GM12878 (cell line): ENCODE data around the gene SPTBN2. TPM values are rescaled to one million over a fixed set of nuclear protein-coding genes. Genes with fewer than 3 reads are reported as not detected.

Experiments used
- ATAC-seq: fragments of 200-7000 bp; cut with Tn5 transposase; 3 replicates; pipeline ENCODE4 v1.9.1; 2020; ENCODE audit warnings: mild to moderate bottlenecking, moderate library complexity
- BruUV-seq: library from RNA; stranded (reverse); fragments of 400-500 nt; replicated peaks from 2 replicates; lab custom pipeline; 2021; lab: Mats Ljungman, UMichigan
- CTCF ChIA-PET: fragments of 300-600 bp; sonication (Branson Sonifier 250); formaldehyde crosslinking; extraction: SDS; loops from one replicate; lab custom pipeline; 2021; ENCODE audit warnings: inconsistent platforms; lab: Yijun Ruan, JAX
- POLR2A ChIA-PET: fragments of 350-600 bp; formaldehyde crosslinking; extraction: SDS; loops from one replicate; lab custom pipeline; 2021; ENCODE audit warnings: inconsistent platforms; lab: Charles Lee
- RAD21 ChIA-PET: fragments of 300-600 bp; sonication (Branson Sonifier 250); formaldehyde crosslinking; loops from one replicate; lab custom pipeline; 2023; ENCODE audit warnings: antibody characterized with exemption; ENCODE audit not compliant: unreplicated experiment; lab: Charles Lee
- SMC1A ChIA-PET: fragments of 300-600 bp; sonication (Branson Sonifier 250); formaldehyde crosslinking; loops from one replicate; lab custom pipeline; 2023; ENCODE audit not compliant: unreplicated experiment, uncharacterized antibody; lab: Charles Lee
- DNase-seq: peaks from one replicate; pipeline ENCODE4 v3.0.0-alpha.2; 2011; ENCODE audit warnings: low read depth, low spot score
- FAIRE-seq: peaks from 3 replicates; lab custom pipeline; 2011; peaks lifted over from hg19 to GRCh38; lab: Jason Lieb, UNC
- H2AFZ ChIP-seq: 2 replicates; pipeline ENCODE4 v1.6.0; 2011; ENCODE audit warnings: low read depth, low read length, control low read depth; ENCODE audit not compliant: control insufficient read depth
- H3K27ac ChIP-seq: 2 replicates; pipeline ENCODE4 v1.5.1; 2011; ENCODE audit warnings: control low read depth; ENCODE audit not compliant: control insufficient read depth, insufficient read depth
- H3K27me3 ChIP-seq, 2 experiments: replicated peaks in 1 of 2; 2 replicates each; pipeline versions ENCODE4 v1.6.0 to v1.6.1; 2011; ENCODE audit warnings: low read length in 1 of 2; ENCODE audit not compliant: control insufficient read depth in 2 of 2, insufficient read depth in 2 of 2
- H3K36me3 ChIP-seq, 2 experiments: 2 replicates each; pipeline ENCODE4 v1.5.1; 2011; ENCODE audit warnings: low read length in 1 of 2; ENCODE audit not compliant: control insufficient read depth in 2 of 2, insufficient read depth in 2 of 2
- H3K4me1 ChIP-seq: 2 replicates; pipeline ENCODE4 v1.6.1; 2011; ENCODE audit warnings: mild to moderate bottlenecking, low read length, moderate library complexity, mixed read lengths; ENCODE audit not compliant: control insufficient read depth, insufficient read depth
- H3K4me2 ChIP-seq: 2 replicates; pipeline ENCODE4 v1.6.0; 2011; ENCODE audit warnings: control low read depth; ENCODE audit not compliant: control insufficient read depth, insufficient read depth
- H3K4me3 ChIP-seq: fragments of 200-600 bp; sonication (generic); 2 replicates; pipeline ENCODE4 v1.5.1; 2016
- H3K79me2 ChIP-seq: 2 replicates; pipeline ENCODE4 v1.6.0; 2011; ENCODE audit warnings: low read length; ENCODE audit not compliant: control insufficient read depth, insufficient read depth
- H3K9ac ChIP-seq: 2 replicates; pipeline ENCODE4 v1.8.0; 2011; ENCODE audit warnings: low read length, control low read depth, mixed read lengths; ENCODE audit not compliant: control insufficient read depth, insufficient read depth
- H3K9me3 ChIP-seq: replicated peaks from 3 replicates; pipeline ENCODE4 v1.5.1; 2011; ENCODE audit warnings: mild to moderate bottlenecking, low read length; ENCODE audit not compliant: control insufficient read depth, insufficient read depth
- H4K20me1 ChIP-seq: 2 replicates; pipeline ENCODE4 v1.6.0; 2011; ENCODE audit not compliant: control insufficient read depth, insufficient read depth
- BHLHE40 ChIP-seq, 2 experiments: fragments of 450-650 bp in 1 of 2; IDR thresholded peaks; 2 replicates each; pipeline ENCODE4 v1.6.1; 2011 to 2017; ENCODE audit warnings: low read depth in 2 of 2, borderline replicate concordance in 1 of 2, improper control_type of control experiment in 1 of 2, low read length in 1 of 2, mild to moderate bottlenecking in 1 of 2
- IKZF2 ChIP-seq, 2 experiments: fragments of 450-650 bp; IDR thresholded peaks; 2 replicates each; pipeline ENCODE4 v1.6.1; 2017; ENCODE audit warnings: mild to moderate bottlenecking in 2 of 2, moderate library complexity in 2 of 2
- JUNB ChIP-seq: IDR thresholded peaks from 2 replicates; pipeline ENCODE4 v1.6.1; 2016; ENCODE audit warnings: antibody characterized with exemption, mild to moderate bottlenecking
- REST ChIP-seq: IDR thresholded peaks from 2 replicates; pipeline ENCODE4 v1.6.1; 2012; ENCODE audit warnings: mild to moderate bottlenecking, low read depth, low read length
- WGBS: methylation state at CpG from one replicate; pipeline ENCODE4 v1.1.6; 2016; ENCODE audit warnings: low lambda C conversion rate; ENCODE audit not compliant: insufficient replicate concordance, insufficient coverage; ENCODE audit errors: missing lambda C conversion rate; 5-methylcytosine and 5-hydroxymethylcytosine counted together
- in situ Hi-C: fragments of 300-500 bp; cut with MboI; formaldehyde crosslinking; loops from 9 replicates; pipeline ENCODE4 v1.14.3; 2018; ENCODE audit warnings: mixed read lengths
- intact Hi-C: fragments of 100-400 bp; cut with micrococcal nuclease; formaldehyde crosslinking; loops from one replicate; pipeline ENCODE4 v1.14.2; 2022; ENCODE audit not compliant: unreplicated experiment
- polyA plus RNA-seq, 11 experiments: library from polyadenylated mRNA; depleted of rRNA in 4 of 11; unstranded in 6 of 11; stranded (reverse) in 5 of 11; fragments of >200 nt; fragmentation: Nextera tagmentation in 4 of 11; fragmentation: Illumina TruSeq in 1 of 11; extraction: Ambion mirVana in 4 of 11; extraction: Trizol in 1 of 11; gene quantifications; 1 replicate in 1 of 11; 2 replicates in 10 of 11; pipeline versions ENCODE4 v1.2.1 to v1.2.3, GENCODE V29; 2011 to 2016; ENCODE audit warnings: inconsistent platforms in 2 of 11, missing spikeins in 2 of 11, low read depth in 1 of 11
- total RNA-seq, 4 experiments: library from RNA; depleted of rRNA in 3 of 4; stranded (reverse); fragments of >200 nt in 3 of 4; fragmentation: Illumina TruSeq in 1 of 4; extraction: Trizol in 1 of 4; gene quantifications; 2 replicates each; pipeline versions ENCODE4 v1.2.1 to v1.2.3, GENCODE V29; 2013 to 2021
- TF ChIP-seq, protein P1 (sequence below): fragments of 450-650 bp; IDR thresholded peaks from 2 replicates; pipeline ENCODE4 v1.6.1; 2017; ENCODE audit warnings: mild to moderate bottlenecking

The SPTBN2 gene
- total and polyA plus RNA-seq, 10 of the 15 experiments (the other 5 are each of a cell fraction or from before 2014, with no cell fraction given) = 0.38 to 1.0 (median 0.69) TPM; not detected in 5

GRCh38 chr11:66747480-66747879, 18.5 kb upstream of the SPTBN2 start (continued):
- TF ChIP-seq REST (no peak), JUNB (no peak)
- TF ChIP-seq, protein P1, sequence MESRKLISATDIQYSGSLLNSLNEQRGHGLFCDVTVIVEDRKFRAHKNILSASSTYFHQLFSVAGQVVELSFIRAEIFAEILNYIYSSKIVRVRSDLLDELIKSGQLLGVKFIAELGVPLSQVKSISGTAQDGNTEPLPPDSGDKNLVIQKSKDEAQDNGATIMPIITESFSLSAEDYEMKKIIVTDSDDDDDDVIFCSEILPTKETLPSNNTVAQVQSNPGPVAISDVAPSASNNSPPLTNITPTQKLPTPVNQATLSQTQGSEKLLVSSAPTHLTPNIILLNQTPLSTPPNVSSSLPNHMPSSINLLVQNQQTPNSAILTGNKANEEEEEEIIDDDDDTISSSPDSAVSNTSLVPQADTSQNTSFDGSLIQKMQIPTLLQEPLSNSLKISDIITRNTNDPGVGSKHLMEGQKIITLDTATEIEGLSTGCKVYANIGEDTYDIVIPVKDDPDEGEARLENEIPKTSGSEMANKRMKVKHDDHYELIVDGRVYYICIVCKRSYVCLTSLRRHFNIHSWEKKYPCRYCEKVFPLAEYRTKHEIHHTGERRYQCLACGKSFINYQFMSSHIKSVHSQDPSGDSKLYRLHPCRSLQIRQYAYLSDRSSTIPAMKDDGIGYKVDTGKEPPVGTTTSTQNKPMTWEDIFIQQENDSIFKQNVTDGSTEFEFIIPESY = no peak
- TF ChIP-seq, all 136 proteins: peak for 0

DNA sequence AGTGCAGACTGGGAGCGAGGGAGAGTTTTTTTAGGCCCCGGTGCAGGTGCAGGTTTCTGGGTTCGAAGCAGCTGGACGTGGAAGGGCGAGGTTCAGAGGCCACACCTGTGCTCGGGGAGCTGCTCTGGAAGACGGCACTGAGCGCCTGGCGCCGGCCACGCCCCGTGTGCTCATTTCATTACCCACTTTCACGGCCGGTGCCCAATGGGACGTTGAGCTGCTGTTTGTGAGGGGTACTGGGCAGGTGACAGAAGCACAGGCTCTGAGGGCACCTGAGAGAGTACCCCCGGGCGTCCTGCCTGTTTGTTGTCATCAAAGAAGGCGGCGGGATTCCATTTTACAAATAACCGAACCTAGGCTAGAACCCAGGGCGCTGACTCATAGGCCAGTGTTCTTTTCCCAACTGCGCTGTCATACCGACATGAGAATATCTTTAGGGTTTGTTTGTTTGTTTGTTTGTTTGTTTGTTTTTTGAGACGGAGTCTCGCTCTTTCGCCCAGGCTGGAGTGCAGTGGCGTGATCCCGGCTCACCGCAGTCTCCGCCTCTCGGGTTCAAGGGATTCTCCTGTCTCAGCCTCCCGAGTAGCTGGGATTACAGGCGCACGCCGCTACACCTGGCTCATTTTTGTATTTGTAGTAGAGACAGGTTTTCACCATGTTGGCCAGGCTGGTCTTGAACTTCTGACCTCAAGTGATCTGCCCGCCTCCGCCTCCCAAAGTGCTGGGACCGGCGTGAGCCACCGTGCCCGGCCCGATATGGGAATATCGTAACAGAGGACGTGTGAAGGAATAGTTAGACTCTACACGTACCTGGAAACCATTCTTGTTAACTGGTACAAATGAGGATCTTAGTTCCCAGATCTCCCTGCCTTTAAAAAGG, 16.6 kb upstream of the SPTBN2 start:
- ChIA-PET SMC1A (interaction anchor here (0.5 kb wide), 1 partner anchor 65 kb away, joined by 5 read pairs; no protein-coding TSS in a partner anchor), POLR2A (interaction anchor here (0.6 to 0.7 kb wide), 2 partner anchors 97 to 309 kb away, joined by 3 to 5 read pairs; no protein-coding TSS in a partner anchor), CTCF (interaction anchor here (1.1 kb wide), 1 partner anchor 67 kb away, joined by 3 read pairs; the partner anchor contains the start of gene RBM4B), RAD21 (interaction anchor here (0.7 to 0.9 kb wide), 4 partner anchors 49 to 108 kb away, joined by 3 to 4 read pairs (median 3); no protein-coding TSS in a partner anchor)
- peaks cover 1% of the 10 kb centered on the region; the same call in 2 of the 3 replicates for H3K9me3 ChIP-seq
- H4K20me1 ChIP-seq = no peaks in the 10 kb centered on the region
- DNase-seq (no peak), FAIRE-seq (peak; percentile 41), ATAC-seq (peak; percentile 81)
- no peak overlapping the region for H3K27ac ChIP-seq
- H3K36me3 ChIP-seq = no peaks in the 10 kb centered on the region
- H3K4me3 ChIP-seq = peak overlapping the region; percentile 91
- H3K79me2 ChIP-seq = no peaks in the 10 kb centered on the region
- no peak for TF ChIP-seq IKZF2 (IDR thresholded peaks at IDR 0.05)
- peak in 1 of 2 experiments; percentile 37; a peak in 1 of 4 replicates for TF ChIP-seq BHLHE40 (IDR thresholded peaks at IDR 0.05; ENCODE audit: borderline replicate concordance in 1 of 2, low read depth in 2 of 2, low read length in 1 of 2)
- peak overlapping the region; percentile 97 for H2AFZ ChIP-seq
- no peaks in the 10 kb centered on the region; a peak in 1 of 4 replicates for H3K27me3 ChIP-seq
- BruUV-seq = no TSS peak
- H3K9ac ChIP-seq = peak overlapping the region; percentile 75
- intact Hi-C loops = no loop called here
- in situ Hi-C loops = no loop called here
- no peaks in the 10 kb centered on the region for H3K4me1 ChIP-seq
- 50% methylated on average over 45 of the region's 45 CpGs for WGBS
- H3K4me2 ChIP-seq = peak overlapping the region; percentile 88
